NCI-H2107 (cell line): ENCODE measurements around the gene PHOSPHO2.

Experiments used
- DNase-seq: peaks from one replicate; lab custom pipeline; 2025; lab: John Stamatoyannopoulos, UW

The PHOSPHO2 gene

DNA sequence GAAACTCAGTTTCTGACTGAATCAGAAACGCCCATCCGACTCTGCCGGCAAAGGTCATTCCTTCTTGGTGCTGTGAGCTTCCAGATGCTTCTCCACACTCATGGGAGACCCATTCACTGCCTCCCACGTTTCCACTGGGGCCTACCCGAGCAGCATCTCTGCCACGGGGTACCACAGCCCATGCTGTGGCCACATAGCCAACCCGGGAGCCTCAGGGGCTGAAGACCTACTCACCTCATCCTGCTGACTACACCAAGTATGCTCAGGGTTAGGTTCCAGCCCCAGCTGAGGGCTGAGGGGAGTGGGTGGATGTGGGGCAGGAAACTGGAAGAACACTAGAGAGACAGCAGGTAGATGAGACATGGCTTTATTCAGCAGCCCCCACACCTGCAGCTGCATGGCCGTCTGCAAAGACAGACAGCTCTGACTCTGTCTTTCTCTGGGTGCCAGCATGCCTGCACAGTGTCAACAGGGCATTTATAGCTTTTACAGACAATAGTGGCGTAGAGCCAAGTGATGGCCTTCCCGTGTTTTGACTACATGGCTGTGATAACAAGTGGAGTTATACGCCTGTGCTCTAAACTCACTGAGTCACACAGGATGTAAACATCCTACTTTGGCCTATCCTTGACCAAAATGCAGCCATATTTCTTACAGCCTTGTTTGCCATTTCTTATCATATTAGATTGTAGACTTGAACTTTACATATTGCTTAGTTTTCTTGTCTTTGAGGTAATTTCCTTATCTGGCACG lies 22.8 kb downstream of the PHOSPHO2 start:
- DNase-seq: no peak

DNA sequence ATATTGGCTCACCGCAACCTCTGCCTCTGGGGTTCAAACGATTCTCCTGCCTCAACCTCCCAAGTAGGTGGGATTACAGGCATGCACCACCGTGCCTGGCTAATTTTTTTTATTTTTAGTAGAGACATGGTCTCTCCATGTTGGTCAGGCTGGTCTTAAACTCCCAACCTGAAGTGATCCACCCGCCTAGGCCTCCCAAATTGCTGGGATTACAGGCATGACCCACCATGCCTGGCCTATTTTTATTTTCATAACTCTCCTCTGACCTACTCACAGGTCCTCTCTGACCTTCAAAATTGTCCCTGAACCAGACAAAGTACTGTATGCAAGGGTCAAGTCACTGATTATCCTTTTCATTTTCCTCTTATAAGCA lies 23.4 kb downstream of the PHOSPHO2 start:
- DNase-seq: no peak

DNA sequence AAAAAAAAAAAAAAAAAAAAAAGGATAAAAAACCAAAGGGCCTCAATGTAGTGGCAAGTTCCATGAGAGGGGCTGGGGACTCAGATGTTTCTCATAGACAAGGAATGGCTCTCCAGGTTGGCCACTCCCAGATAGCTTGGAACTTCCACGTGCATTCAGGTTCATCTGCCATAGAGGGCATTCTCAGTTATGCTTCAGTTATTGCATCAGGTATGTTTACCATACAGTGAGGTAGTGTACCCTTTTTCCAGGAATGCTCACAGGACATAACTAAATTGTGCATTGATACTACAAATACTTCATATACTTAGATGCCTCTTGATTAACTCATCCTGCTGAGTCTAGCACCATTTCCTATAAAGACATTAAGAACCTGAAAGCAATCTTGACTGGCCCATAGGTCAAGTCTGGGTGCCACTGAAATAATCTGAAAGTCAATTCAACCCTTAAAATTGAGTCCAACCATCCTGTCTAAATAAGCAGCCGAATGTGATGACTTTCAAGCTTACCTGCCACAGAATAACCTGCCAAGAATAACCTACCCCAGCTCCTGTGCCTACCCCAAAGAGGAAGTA lies 24.7 kb downstream of the PHOSPHO2 start:
- DNase-seq: no peak

DNA sequence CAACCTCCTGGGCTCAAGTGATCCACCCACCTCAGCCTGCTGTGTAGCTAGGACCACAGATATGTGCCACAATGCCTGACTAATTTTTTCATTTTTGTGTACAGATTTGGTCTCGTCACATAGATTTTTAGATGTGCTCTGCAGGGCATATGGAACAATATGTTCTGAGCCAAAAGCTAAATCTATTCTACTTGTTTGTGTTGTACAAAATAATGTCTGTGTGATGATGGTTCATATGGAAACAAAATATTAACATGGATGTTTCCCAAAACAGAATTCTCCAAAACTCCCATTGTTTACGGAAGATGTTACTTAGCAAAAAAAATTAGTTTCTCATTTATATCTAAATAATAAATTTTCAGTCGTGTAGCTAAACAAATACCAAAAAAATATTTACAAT lies 26.7 kb downstream of the PHOSPHO2 start:
- no peak for DNase-seq

DNA sequence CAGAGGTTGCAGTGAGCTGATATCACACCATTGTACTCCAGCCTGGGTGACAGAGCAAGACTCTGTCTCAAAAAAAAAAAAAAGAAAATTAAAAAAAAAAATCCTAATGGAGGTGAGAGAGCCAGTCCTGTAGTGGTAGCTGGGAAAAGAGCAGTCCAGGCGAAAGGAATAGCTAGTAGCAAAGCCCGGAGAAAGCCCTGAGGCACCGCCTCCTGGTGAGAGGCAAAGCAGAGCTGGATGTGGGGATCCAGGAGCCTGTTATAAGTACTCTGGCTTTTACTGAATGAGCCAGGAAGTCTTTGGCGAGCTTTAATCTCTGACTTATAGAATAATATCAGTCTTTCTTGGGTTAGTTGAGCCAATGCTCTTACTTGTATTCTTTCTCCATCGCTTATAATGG lies 32.8 kb downstream of the PHOSPHO2 start:
- no peak for DNase-seq

DNA sequence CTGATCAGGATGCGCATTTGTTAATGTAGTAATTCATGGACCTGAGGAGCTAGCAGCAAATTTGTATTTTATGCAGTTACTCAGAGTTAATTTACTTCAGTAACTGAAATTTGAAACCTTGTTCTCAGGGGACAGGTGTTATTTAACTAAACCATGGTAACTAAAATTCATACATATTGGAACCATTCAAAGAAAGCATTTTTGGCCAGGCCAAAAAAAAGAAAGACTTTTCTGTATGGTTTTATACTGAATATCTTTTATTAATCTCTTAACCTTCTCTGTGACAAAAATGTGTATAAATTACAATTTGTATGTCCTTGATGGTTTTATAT lies 35.0 kb downstream of the PHOSPHO2 start:
- no peak for DNase-seq

DNA sequence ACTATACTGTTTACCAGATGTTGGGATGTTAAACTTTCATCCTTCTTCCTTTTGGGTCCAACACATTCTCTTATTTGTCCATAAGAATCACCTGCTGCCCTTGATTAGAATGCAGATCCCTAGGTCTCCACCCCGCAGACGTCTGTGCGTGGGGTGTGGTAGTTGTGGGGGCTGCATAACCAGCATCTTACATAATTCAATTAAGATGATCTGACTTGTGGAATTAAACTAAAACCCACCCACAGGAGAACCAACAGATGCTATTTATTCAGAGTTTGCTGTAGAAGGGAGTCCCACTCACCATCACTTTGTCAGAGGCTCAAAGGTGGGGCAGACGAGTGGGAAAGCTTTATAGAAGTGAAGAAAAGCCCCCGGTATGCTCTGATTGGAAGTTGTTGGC lies 37.8 kb downstream of the PHOSPHO2 start:
- DNase-seq: no peak

DNA sequence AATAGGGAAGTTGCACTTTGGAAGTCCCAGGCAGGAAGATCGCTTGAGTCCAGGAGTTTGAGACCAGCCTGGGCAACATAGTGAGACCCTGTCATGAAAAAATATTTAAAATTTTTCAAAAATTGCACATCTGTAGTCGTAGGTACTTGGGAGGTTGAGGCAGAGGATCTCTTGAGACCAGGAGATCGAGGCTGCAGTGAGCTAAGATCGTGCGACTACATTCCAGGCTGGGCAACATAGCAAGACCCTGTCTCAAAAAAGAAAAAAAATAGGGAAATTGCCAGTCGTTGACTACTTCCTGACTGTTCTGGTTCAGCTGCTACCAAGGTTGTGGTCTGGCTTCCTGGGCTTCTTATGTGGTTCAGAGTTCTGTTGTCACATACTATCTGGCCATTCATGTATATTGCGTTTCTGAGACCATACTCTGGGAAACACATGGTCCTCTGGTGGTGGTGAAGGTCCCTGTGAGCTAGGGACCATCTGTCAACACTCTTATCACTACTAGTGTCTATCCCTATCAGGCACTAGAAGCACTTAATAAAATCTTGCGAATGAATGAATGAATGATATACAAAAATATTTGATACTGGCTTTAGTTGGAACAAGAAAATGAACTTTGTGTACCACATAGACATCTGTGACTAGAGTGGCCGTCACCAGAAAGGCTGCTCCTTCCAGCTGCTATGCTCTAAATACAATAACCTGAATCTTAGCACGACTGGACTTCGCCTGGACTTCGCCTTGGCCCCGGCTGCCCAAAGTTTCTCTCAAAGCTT lies 38.5 kb downstream of the PHOSPHO2 start:
- DNase-seq: no peak

DNA sequence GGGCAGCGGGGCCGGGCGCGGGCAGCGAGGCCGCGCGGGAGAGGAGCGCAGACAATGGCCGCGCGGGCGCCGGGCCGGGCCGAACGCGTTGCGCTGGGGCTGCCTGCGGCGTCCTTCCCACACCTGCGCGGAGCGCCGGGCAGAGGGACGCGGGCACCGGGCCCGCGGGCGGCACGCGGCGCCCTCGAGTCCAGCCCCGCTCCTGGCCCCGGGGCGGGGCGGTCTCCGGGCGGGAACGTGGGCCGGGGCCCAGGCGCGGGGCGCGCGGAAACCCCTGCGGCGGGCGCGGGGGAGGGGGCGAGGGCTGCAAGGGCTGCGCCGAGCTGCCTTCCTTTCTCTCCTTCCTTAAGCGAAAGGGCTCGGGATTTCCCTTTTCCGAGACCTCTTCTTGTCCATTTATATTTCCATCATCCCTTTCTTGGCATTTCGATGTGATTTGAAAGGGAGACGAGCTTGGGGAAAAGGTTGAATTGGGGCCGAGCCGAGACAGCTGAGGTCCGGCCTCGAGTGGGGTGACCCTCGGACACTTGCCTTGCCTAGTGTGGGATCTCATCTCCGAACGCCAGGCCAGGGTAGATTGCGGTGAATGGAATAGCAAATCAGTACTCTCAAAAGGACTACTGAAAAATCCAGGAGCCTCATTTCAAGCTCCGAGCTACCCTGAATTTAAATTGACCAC lies 40.0 kb downstream of the PHOSPHO2 start:
- no peak for DNase-seq

DNA sequence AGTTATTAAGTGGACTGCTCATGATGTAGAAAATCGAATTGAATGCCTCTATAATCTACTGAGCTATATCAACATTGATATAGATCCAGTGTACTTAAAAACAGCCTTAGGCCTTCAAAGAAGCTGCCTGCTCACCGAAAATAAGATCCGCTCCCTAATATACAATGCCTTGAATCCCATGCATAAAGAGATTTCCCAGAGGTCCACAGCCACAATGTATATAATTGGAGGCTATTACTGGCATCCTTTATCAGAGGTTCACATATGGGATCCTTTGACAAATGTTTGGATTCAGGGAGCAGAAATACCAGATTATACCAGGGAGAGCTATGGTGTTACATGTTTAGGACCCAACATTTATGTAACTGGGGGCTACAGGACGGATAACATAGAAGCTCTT lies 41.4 kb downstream of the PHOSPHO2 start:
- no peak for DNase-seq

DNA sequence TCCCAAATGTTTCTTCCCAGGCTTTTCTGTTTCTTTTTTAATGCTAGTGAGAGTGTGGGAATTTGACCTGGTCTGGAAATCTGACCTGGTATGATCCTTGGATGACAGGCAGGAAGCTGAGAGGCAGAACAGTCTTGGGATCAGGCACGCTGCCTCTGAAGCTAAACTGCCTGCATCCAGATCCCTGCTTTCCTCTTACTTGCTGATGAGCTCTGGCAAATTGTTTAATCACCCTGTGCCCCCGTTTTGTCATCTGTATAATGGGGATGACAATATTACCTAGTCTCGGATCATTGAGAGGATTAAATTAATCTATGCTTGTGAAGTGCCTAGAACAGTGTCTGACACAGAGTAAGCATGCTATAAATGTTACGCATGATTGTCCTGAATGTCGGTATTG lies 42.6 kb downstream of the PHOSPHO2 start:
- DNase-seq: no peak

DNA sequence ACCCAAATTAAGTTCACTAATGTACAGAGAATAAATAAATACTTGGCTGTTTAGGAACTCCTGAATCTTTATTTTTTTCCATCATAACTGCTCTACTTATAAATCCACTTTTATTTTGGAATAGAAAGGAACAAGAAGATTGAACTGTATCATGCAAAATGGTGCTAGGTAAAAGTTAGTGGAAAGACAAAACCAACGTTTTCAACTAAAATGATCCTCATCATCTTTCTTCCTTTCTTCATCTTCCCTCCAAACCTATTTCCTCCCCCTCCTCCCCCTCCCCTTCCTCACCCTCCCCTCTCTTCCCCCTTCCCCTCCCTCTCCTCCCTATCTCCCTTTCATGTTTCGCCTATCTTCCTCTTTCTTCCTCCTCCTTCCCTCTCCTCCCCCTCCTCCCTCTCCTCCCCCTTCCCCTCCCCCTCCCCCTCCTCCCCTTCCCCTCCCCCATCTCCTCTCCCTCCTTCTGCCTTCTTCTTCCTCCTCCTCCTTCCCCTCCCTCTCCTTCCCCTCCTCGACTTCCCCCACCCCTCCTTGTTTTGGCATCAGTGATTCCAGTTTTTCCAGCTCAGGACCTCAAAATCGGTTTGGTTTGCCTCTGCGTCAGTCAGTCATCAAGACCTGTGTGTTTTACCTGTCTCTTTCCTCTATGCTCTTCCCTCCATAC lies 44.4 kb downstream of the PHOSPHO2 start:
- no peak for DNase-seq

DNA sequence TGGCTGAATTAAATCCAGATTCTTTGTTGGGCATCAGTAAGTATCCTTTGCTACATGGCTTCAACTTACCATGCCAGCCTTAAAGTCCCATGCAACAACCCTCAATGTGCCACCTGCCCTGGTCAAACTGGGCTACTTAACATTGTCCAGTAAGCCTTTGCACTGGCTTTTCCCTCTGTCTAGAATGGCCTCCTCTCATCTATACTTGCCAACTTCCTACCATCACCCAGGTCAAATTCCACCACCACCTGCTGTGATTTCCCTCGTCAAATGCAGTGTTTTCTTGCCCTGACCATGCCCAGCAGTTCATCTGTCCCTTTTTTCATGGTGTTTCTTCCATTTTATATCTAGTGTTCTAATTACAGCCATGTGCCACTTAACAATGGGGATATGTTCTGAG lies 45.1 kb downstream of the PHOSPHO2 start:
- no peak for DNase-seq

DNA sequence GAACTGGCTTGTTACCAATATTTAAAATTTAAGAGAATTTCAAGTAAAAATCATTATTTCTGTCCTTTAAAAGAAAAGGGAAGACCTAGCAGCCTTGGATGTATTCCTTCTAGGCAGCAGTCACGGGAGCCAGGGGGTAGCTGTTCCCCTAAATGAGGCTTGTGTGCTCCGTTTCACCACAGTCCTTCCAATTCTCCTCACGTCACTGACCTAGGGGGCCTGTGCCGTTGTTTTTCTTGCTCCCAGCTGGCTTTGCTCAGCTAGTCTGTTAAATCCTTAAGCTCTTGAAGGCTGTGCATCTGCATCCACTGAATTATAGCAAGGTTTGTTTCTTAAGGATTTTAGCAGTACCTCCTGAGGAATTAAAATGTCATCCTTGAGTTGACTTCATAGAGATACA lies 49.3 kb downstream of the PHOSPHO2 start:
- DNase-seq: no peak

DNA sequence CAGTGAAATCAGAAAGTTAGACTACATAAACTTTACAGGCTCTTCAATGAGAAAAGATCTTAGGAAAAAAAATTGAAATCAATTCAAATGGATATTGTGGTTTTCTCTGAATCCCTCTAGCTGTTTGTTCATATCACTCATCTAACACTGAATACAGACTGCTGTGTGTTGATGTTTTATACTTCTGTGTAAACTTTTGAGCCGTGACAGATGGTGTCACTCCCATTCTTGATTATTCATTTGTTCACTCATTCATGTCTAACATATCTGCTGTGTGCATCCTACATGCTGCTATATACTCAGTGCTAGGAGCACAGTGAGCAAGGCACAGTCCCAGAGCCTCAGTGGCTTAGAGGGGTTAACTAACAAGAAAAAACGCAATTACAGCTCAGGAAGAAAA lies 52.0 kb downstream of the PHOSPHO2 start:
- no peak for DNase-seq

DNA sequence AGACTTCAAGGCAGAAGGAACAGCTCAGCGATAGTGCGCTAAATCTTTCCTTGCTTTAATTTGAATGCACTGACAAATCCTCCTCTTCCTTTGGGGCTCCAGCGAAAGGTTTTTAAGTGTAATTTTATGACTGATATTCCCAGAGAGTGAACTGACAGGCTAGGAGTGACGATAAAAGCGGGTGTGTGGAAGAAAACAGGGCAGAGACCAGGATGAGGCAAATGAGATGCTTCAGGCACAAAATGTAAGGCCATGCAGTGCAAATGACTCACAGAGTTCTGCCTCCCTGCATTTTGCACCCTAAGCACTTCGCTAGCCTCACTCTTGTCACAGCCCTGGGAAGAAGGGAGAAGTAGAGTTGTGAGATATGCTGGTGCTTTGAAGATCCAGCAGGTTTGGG lies 54.0 kb downstream of the PHOSPHO2 start:
- no peak for DNase-seq
